ENCODE measurements around the gene FARS2.

- no peak for TF ChIP-seq EZH2 (IDR thresholded peaks at IDR 0.05; ENCODE audit: borderline replicate concordance, low read depth, low read length, severe bottlenecking)
- TF ChIP-seq, protein P1, sequence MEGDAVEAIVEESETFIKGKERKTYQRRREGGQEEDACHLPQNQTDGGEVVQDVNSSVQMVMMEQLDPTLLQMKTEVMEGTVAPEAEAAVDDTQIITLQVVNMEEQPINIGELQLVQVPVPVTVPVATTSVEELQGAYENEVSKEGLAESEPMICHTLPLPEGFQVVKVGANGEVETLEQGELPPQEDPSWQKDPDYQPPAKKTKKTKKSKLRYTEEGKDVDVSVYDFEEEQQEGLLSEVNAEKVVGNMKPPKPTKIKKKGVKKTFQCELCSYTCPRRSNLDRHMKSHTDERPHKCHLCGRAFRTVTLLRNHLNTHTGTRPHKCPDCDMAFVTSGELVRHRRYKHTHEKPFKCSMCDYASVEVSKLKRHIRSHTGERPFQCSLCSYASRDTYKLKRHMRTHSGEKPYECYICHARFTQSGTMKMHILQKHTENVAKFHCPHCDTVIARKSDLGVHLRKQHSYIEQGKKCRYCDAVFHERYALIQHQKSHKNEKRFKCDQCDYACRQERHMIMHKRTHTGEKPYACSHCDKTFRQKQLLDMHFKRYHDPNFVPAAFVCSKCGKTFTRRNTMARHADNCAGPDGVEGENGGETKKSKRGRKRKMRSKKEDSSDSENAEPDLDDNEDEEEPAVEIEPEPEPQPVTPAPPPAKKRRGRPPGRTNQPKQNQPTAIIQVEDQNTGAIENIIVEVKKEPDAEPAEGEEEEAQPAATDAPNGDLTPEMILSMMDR (IDR thresholded peaks at IDR 0.05; ENCODE audit: borderline replicate concordance, extremely low read depth, low read length, poor library complexity, severe bottlenecking) = no peak
Measured at GRCh38 chr6:5334341-5334740, 73.0 kb downstream of the FARS2 start.
